Spleen (tissue), 13 donors: ENCODE results near the gene CSRP1. TPM values are rescaled to one million over a fixed set of nuclear protein-coding genes. Genes with fewer than 3 reads are reported as not detected.

Experiments used
- DNase-seq: peaks from one replicate; pipeline ENCODE4 v3.0.0-alpha.2; 2020
- H3K27ac ChIP-seq, 8 donors: fragments of 200-600 bp; sonication (generic) in 7 of 8; 1 replicate in 4 of 8; 2 replicates in 4 of 8; pipeline versions ENCODE4 v1.5.0 to v1.8.0; 2016 to 2021; ENCODE audit warnings: inconsistent platforms in 4 of 8, mild to moderate bottlenecking in 4 of 8, moderate library complexity in 1 of 8
- H3K27me3 ChIP-seq, 7 donors: fragments of 200-600 bp; sonication (generic) in 6 of 7; replicated peaks in 1 of 7; 1 replicate in 4 of 7; 2 replicates in 3 of 7; pipeline versions ENCODE4 v1.5.0 to v1.8.0; 2016 to 2021; ENCODE audit warnings: inconsistent platforms in 3 of 7, mild to moderate bottlenecking in 1 of 7
- H3K36me3 ChIP-seq, 6 donors: fragments of 200-600 bp; sonication (generic) in 5 of 6; 1 replicate in 4 of 6; 2 replicates in 2 of 6; pipeline versions ENCODE4 v1.5.0 to v1.8.0; 2016 to 2021; ENCODE audit warnings: inconsistent platforms in 2 of 6
- H3K4me1 ChIP-seq, 6 donors: fragments of 200-600 bp; sonication (generic) in 5 of 6; 1 replicate in 3 of 6; 2 replicates in 3 of 6; pipeline versions ENCODE4 v1.5.0 to v1.8.0; 2016 to 2021; ENCODE audit warnings: inconsistent platforms in 3 of 6
- H3K4me3 ChIP-seq, 8 donors: fragments of 200-600 bp; sonication (generic) in 7 of 8; 1 replicate in 4 of 8; 2 replicates in 4 of 8; pipeline versions ENCODE4 v1.5.0 to v1.8.0; 2016 to 2021; ENCODE audit warnings: inconsistent platforms in 4 of 8, mild to moderate bottlenecking in 4 of 8, moderate library complexity in 2 of 8
- H3K9me3 ChIP-seq, 8 donors: fragments of 200-600 bp; sonication (generic) in 7 of 8; 1 replicate in 4 of 8; 2 replicates in 4 of 8; pipeline versions ENCODE4 v1.5.0 to v1.8.0; 2016 to 2021; ENCODE audit warnings: inconsistent platforms in 4 of 8
- CTCF ChIP-seq, 11 experiments: fragments of 200-600 bp in 7 of 11; fragments of 450-650 bp in 4 of 11; sonication (generic) in 4 of 11; IDR thresholded peaks in 8 of 11; conservative IDR thresholded peaks in 3 of 11; 1 replicate in 7 of 11; 2 replicates in 4 of 11; pipeline versions ENCODE4 v1.4.0 to v1.8.0; 2016 to 2021; ENCODE audit warnings: antibody characterized with exemption in 11 of 11, inconsistent platforms in 4 of 11, mild to moderate bottlenecking in 1 of 11
- POLR2A ChIP-seq, 3 donors: fragments of 450-650 bp; IDR thresholded peaks; one replicate each; pipeline ENCODE4 v1.5.1; 2017; ENCODE audit warnings: antibody characterized with exemption in 3 of 3, mild to moderate bottlenecking in 1 of 3
- POLR2AphosphoS5 ChIP-seq, 3 donors: sonication (generic); formaldehyde crosslinking; IDR thresholded peaks; one replicate each; pipeline ENCODE4 v1.5.1; 2017; ENCODE audit warnings: antibody characterized with exemption in 3 of 3
- WGBS, 5 donors: extraction: QIAGEN DNeasy Blood & Tissue Kit in 3 of 5; methylation state at CpG; one replicate each; pipeline versions ENCODE4 v1.1.5 to v1.1.7; 2013 to 2018; 5-methylcytosine and 5-hydroxymethylcytosine counted together
- intact Hi-C: fragments of 100-400 bp; cut with DNase I; formaldehyde crosslinking; loops from one replicate; pipeline ENCODE4 v1.15.0; 2023; ENCODE audit warnings: low total_unique reads
- long read RNA-seq, 2 donors: transcript quantifications; one replicate each; lab custom pipeline, GENCODE V29; 2026
- polyA plus RNA-seq, 3 donors: library from polyadenylated mRNA; stranded (reverse); fragments of 200-250 nt; gene quantifications; one replicate each; pipeline ENCODE4 v1.2.1, GENCODE V29; 2013
- total RNA-seq, 7 donors: library from RNA; depleted of rRNA in 3 of 7; stranded (reverse); fragments of >200 nt in 3 of 7; fragmentation: NEBNext Ultra II Directional in 4 of 7; extraction: Animal tissue kit (Norgen Biotek cat#: 25700) in 4 of 7; gene quantifications; one replicate each; pipeline versions ENCODE4 v1.1.0 to v1.2.1, GENCODE V29; 2016 to 2021
- donor health status: healthy with polysubstance abuse.
- donor health status: DM: no; HTN: no; CAD: no; lungs with moderate emphysema.
- donor health status: DM: no; HTN: no; CAD: no.
- donor health status: Bipolar disorder and iron deficiency.
- donor health status: healthy.
- donor health status: DM: no; HTN: no; CAD: no.
- donor health status: DM: yes; HTN: yes; CAD: no.

CSRP1 gene
- total RNA-seq (100 to 1,000 TPM; 115 to 360 (median 188) TPM), polyA plus RNA-seq (100 to 1,000 TPM in 2 of 3 donors, 10 to 100 TPM in 1; 67.1 to 180 (median 108) TPM)
- long read RNA-seq, donor 1, full-length matches to known transcripts, result 101 of 112 reads
- long read RNA-seq, donor 1, partial matches to known transcripts, result 11 of 112 reads
- long read RNA-seq, donor 1, other reads (novel, unspliced or antisense), result 0 of 112 reads
- long read RNA-seq, donor 2, full-length matches to known transcripts, result 40 of 46 reads
- long read RNA-seq, donor 2, partial matches to known transcripts, result 6 of 46 reads
- long read RNA-seq, donor 2, other reads (novel, unspliced or antisense), result 0 of 46 reads

GRCh38 chr1:201506557-201507359 is at the start of gene CSRP1:
Gene CSRP1 (minus strand): TSS chr1:201507123. CDS start chr1:201496303, 10,820 bp downstream.
- Histone ChIP-seq H3K36me3 (peaks cover 0 to 7% (median 0%) of the 10 kb centered on the region in 6 donors), H3K9me3 (no peaks in the 10 kb centered on the region), H3K27me3 (no peaks in the 10 kb centered on the region), H3K27ac (peak within 1 kb of the TSS; percentile 69 to 93 (median 89)), H3K4me3 (peak within 1 kb of the TSS; percentile 52 to 92 (median 66)), H3K4me1 (peaks cover 21 to 79% (median 56%) of the 10 kb centered on the region in 6 donors)
- intact Hi-C loops, result no loop called here
- peak; percentile 97 for DNase-seq
- TF ChIP-seq POLR2A (IDR thresholded peaks at IDR 0.05) (peak in 1 of 3 donors; percentile 42), CTCF (IDR thresholded peaks at IDR 0.05 in 8 of 11, conservative IDR thresholded peaks at IDR 0.05 in 3 of 11) (peak in 1 of 11 experiments; percentile 23), POLR2AphosphoS5 (IDR thresholded peaks at IDR 0.05) (peak; percentile 92 to 95 (median 92))
- WGBS, 5 donors, result 0 to 2% (median 0%) methylated on average over 7 to 71 of the region's 71 CpGs

- Histone ChIP-seq H3K4me3 (no peak overlapping the region), H3K27ac (no peak overlapping the region), H3K36me3 (no peaks in the 10 kb centered on the region), H3K4me1 (peaks cover 0 to 49% (median 11%) of the 10 kb centered on the region in 6 donors), H3K9me3 (no peaks in the 10 kb centered on the region), H3K27me3 (peaks cover 0 to 8% (median 0%) of the 10 kb centered on the region in 7 donors)
- TF ChIP-seq POLR2AphosphoS5 (IDR thresholded peaks at IDR 0.05) (peak in 1 of 3 donors; percentile 80), CTCF (IDR thresholded peaks at IDR 0.05 in 8 of 11, conservative IDR thresholded peaks at IDR 0.05 in 3 of 11) (no peak)
- no peak for DNase-seq
- intact Hi-C loops, result loop anchor here (5.0 kb wide), 2 partner anchors 147 to 237 kb away; no protein-coding TSS in a partner anchor
- WGBS, 5 donors, result 19 to 30% (median 25%) methylated on average over 9 of the region's 9 CpGs
These were observed 48.6 kb upstream of the CSRP1 start for GRCh38 chr1:201555593-201555945.

- H3K9me3 ChIP-seq, result no peaks in the 10 kb centered on the region
- intact Hi-C loops, result loop anchor here (5.0 kb wide), 2 partner anchors 147 to 237 kb away; no protein-coding TSS in a partner anchor
- WGBS, 5 donors, result 77 to 87% (median 85%) methylated on average over 7 of the region's 7 CpGs
- no peak for DNase-seq
- H3K36me3 ChIP-seq, result no peaks in the 10 kb centered on the region
- peaks cover 0 to 8% (median 0%) of the 10 kb centered on the region in 7 donors for H3K27me3 ChIP-seq
- no peak for TF ChIP-seq CTCF (IDR thresholded peaks at IDR 0.05 in 8 of 11, conservative IDR thresholded peaks at IDR 0.05 in 3 of 11)
- no peak for TF ChIP-seq POLR2A (IDR thresholded peaks at IDR 0.05)
- TF ChIP-seq POLR2AphosphoS5 (IDR thresholded peaks at IDR 0.05), result no peak
- peaks cover 0 to 43% (median 10%) of the 10 kb centered on the region in 6 donors for H3K4me1 ChIP-seq
- H3K27ac ChIP-seq, result no peak overlapping the region
- H3K4me3 ChIP-seq, result no peak overlapping the region
These were observed 48.1 kb upstream of the CSRP1 start for GRCh38 chr1:201554789-201555592.
